SK-N-SH treated with all-trans-retinoic acid at 6 μM for 48 hours (cell line): Measurements from ENCODE around the gene GPC6.

Experiments
- ATAC-seq: fragments of 200-7000 bp; cut with Tn5 transposase; 3 replicates; pipeline ENCODE4 v1.9.1; 2020; ENCODE audit warnings: mild to moderate bottlenecking, moderate library complexity
- ARNTL ChIP-seq: fragments of 450-650 bp; formaldehyde crosslinking; IDR thresholded peaks from 2 replicates; pipeline ENCODE4 v1.5.0; 2020; ENCODE audit warnings: low read depth, mild to moderate bottlenecking, moderate library complexity, borderline replicate concordance
- BACH2 ChIP-seq: fragments of 250-450 bp; sonication (Bioruptor Pico); IDR thresholded peaks from 2 replicates; pipeline ENCODE4 v1.9.0; 2021; ENCODE audit warnings: mild to moderate bottlenecking, borderline replicate concordance
- CREB5 ChIP-seq: fragments of 250-450 bp; sonication (Bioruptor Pico); IDR thresholded peaks from 2 replicates; pipeline ENCODE4 v1.5.1; 2020; ENCODE audit warnings: low read depth, mild to moderate bottlenecking, moderate library complexity
- CSDC2 ChIP-seq: fragments of 250-450 bp; sonication (Bioruptor Pico); IDR thresholded peaks from 2 replicates; pipeline ENCODE4 v1.5.0; 2020; ENCODE audit warnings: mild to moderate bottlenecking, moderate library complexity
- CSRNP3 ChIP-seq: fragments of 250-450 bp; sonication (Bioruptor Pico); IDR thresholded peaks from 2 replicates; pipeline ENCODE4 v1.5.1; 2021; ENCODE audit warnings: mild to moderate bottlenecking, moderate library complexity
- ESRRG ChIP-seq: fragments of 250-450 bp; sonication (Bioruptor Pico); IDR thresholded peaks from 2 replicates; pipeline ENCODE4 v1.6.1; 2021; ENCODE audit warnings: mild to moderate bottlenecking
- GLIS3 ChIP-seq: fragments of 250-450 bp; sonication (Bioruptor Pico); IDR thresholded peaks from 2 replicates; pipeline ENCODE4 v1.5.0; 2020; ENCODE audit warnings: mild to moderate bottlenecking, moderate library complexity
- ISL1 ChIP-seq: fragments of 250-450 bp; sonication (Bioruptor Pico); IDR thresholded peaks from 2 replicates; pipeline ENCODE4 v2.1.2; 2022; ENCODE audit warnings: mild to moderate bottlenecking, moderate library complexity
- OSR1 ChIP-seq: fragments of 250-450 bp; sonication (Bioruptor Pico); IDR thresholded peaks from 2 replicates; pipeline ENCODE4 v1.8.0; 2022; ENCODE audit warnings: moderate library complexity, mild to moderate bottlenecking, inconsistent platforms
- PATZ1 ChIP-seq: fragments of 250-450 bp; sonication (Bioruptor Pico); IDR thresholded peaks from 2 replicates; pipeline ENCODE4 v1.8.0; 2020; ENCODE audit warnings: mild to moderate bottlenecking, moderate library complexity, borderline replicate concordance
- POU6F1 ChIP-seq: fragments of 250-450 bp; sonication (Bioruptor Pico); IDR thresholded peaks from 2 replicates; pipeline ENCODE4 v1.8.0; 2021; ENCODE audit warnings: low read depth, mild to moderate bottlenecking, moderate library complexity, borderline replicate concordance
- PPARA ChIP-seq: fragments of 250-450 bp; sonication (Bioruptor Pico); IDR thresholded peaks from 2 replicates; pipeline ENCODE4 v1.5.0; 2020; ENCODE audit warnings: mild to moderate bottlenecking, borderline replicate concordance
- RARB ChIP-seq: fragments of 250-450 bp; sonication (Bioruptor Pico); IDR thresholded peaks from 2 replicates; pipeline ENCODE4 v1.8.0; 2021; ENCODE audit warnings: mild to moderate bottlenecking, moderate library complexity
- SNAI2 ChIP-seq: fragments of 250-450 bp; sonication (Bioruptor Pico); IDR thresholded peaks from 2 replicates; pipeline ENCODE4 v1.5.0; 2020; ENCODE audit warnings: mild to moderate bottlenecking, moderate library complexity
- TCF4 ChIP-seq: fragments of 250-450 bp; sonication (Bioruptor Pico); IDR thresholded peaks from 2 replicates; pipeline ENCODE4 v1.8.0; 2021; ENCODE audit warnings: mild to moderate bottlenecking, moderate library complexity, borderline replicate concordance
- TOX ChIP-seq: fragments of 250-450 bp; sonication (Bioruptor Pico); IDR thresholded peaks from 2 replicates; pipeline ENCODE4 v1.8.0; 2021; ENCODE audit warnings: mild to moderate bottlenecking, moderate library complexity, borderline replicate concordance
- TSHZ2 ChIP-seq: fragments of 250-450 bp; sonication (Bioruptor Pico); IDR thresholded peaks from 2 replicates; pipeline ENCODE4 v1.5.0; 2020; ENCODE audit warnings: mild to moderate bottlenecking, moderate library complexity
- ZC3H10 ChIP-seq: fragments of 250-450 bp; sonication (Bioruptor Pico); IDR thresholded peaks from 2 replicates; pipeline ENCODE4 v1.5.1; 2021; ENCODE audit warnings: mild to moderate bottlenecking, moderate library complexity
- ZFP3 ChIP-seq: fragments of 250-450 bp; sonication (Bioruptor Pico); IDR thresholded peaks from 2 replicates; pipeline ENCODE4 v1.5.0; 2020; ENCODE audit warnings: mild to moderate bottlenecking, moderate library complexity
- ZFP30 ChIP-seq: fragments of 450-650 bp; formaldehyde crosslinking; IDR thresholded peaks from 2 replicates; pipeline ENCODE4 v1.5.0; 2022; ENCODE audit warnings: mild to moderate bottlenecking, moderate library complexity
- ZNF70 ChIP-seq: fragments of 450-650 bp; formaldehyde crosslinking; IDR thresholded peaks from 2 replicates; pipeline ENCODE4 v1.5.0; 2020; ENCODE audit warnings: mild to moderate bottlenecking, moderate library complexity
- ZNF8 ChIP-seq: fragments of 450-650 bp; formaldehyde crosslinking; IDR thresholded peaks from 2 replicates; pipeline ENCODE4 v1.5.0; 2020; ENCODE audit warnings: mild to moderate bottlenecking, moderate library complexity

Gene GPC6

GRCh38 chr13:93673885-93674284, 447.3 kb downstream of the GPC6 start:
- TF ChIP-seq TCF4 (CRISPR knock-in tag) (no peak), OSR1 (no peak), ISL1 (CRISPR knock-in tag) (no peak), ZFP3 (no peak), RARB (CRISPR knock-in tag) (no peak), GLIS3 (no peak), CREB5 (no peak), TOX (CRISPR knock-in tag) (no peak), CSRNP3 (no peak), PPARA (CRISPR knock-in tag) (no peak), BACH2 (no peak), CSDC2 (CRISPR knock-in tag) (no peak), ZC3H10 (CRISPR knock-in tag) (no peak), ZNF8 (no peak), ZFP30 (CRISPR knock-in tag) (no peak), TSHZ2 (CRISPR knock-in tag) (no peak; the same call in 1 of the 2 replicates), ZNF70 (no peak), PATZ1 (CRISPR knock-in tag) (no peak), ESRRG (CRISPR knock-in tag) (no peak)
- TF ChIP-seq, all 23 proteins: peak for 0
- ATAC-seq, result no peak; the same call in 2 of the 3 replicates

- peak; percentile 55; the same call in 1 of the 3 replicates for ATAC-seq
Observed at GRCh38 chr13:93674337-93674755, 447.7 kb downstream of the GPC6 start.

More at GRCh38 chr13:93674337-93674755, 447.7 kb downstream of the GPC6 start:
- TF ChIP-seq ISL1 (CRISPR knock-in tag) (peak; percentile 70), BACH2 (no peak), ZFP30 (CRISPR knock-in tag) (no peak), CSRNP3 (peak; percentile 72; the same call in 1 of the 2 replicates), GLIS3 (no peak), TCF4 (CRISPR knock-in tag) (peak; percentile 95), ZNF70 (no peak), TOX (CRISPR knock-in tag) (no peak), OSR1 (no peak), ESRRG (CRISPR knock-in tag) (no peak), TSHZ2 (CRISPR knock-in tag) (peak; percentile 88), CREB5 (peak; percentile 29; the same call in 1 of the 2 replicates), ARNTL (no peak), SNAI2 (no peak), POU6F1 (CRISPR knock-in tag) (no peak), CSDC2 (CRISPR knock-in tag) (no peak), PPARA (CRISPR knock-in tag) (no peak)
- TF ChIP-seq, all 23 proteins: peak for 5
